GM12875 (cell line): ENCODE results near the gene APOD.

ENCODE experiments used
- H3K4me3 ChIP-seq: one replicate; pipeline ENCODE4 v1.5.1; 2011; ENCODE audit warnings: low read depth, low read length, control low read depth
- CTCF ChIP-seq: IDR thresholded peaks from 2 replicates; pipeline ENCODE4 v1.5.1; 2011; ENCODE audit warnings: low read depth, mild to moderate bottlenecking, control low read depth, inconsistent platforms, low read length, moderate library complexity, borderline replicate concordance; ENCODE audit not compliant: insufficient read depth

Gene APOD

GRCh38 chr3:195549931-195550519 lies 33.7 kb downstream of the APOD start:
- TF ChIP-seq CTCF = no peak
- H3K4me3 ChIP-seq = no peak overlapping the region

- TF ChIP-seq CTCF = no peak
- no peak overlapping the region for H3K4me3 ChIP-seq
Measured at GRCh38 chr3:195548987-195549386, 34.8 kb downstream of the APOD start.

DNA sequence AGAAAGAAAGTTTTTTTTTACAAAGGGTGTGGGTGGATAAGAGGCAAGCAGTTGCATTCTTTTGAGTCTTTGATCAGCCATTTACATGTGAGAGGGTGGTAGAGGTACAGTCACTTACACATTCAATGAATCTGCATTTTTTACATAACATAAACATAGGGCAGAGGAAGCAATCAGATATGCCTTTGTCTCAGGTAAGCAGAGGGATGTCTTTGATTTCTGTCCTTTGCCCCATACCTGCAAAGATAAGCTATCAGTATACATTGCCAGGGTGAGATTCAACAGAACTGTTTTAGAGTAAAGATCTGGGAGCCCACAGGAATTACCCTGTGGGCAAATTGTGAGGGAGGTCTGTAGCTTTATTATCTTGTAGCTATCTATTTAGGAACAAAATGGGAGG lies 35.2 kb downstream of the APOD start:
- TF ChIP-seq CTCF = no peak
- H3K4me3 ChIP-seq = no peak overlapping the region

GRCh38 chr3:195548006-195548405 lies 35.7 kb downstream of the APOD start:
- H3K4me3 ChIP-seq = no peak overlapping the region
- no peak for TF ChIP-seq CTCF

- no peak for TF ChIP-seq CTCF
- H3K4me3 ChIP-seq = no peak overlapping the region
Measured at GRCh38 chr3:195546130-195546560, 37.6 kb downstream of the APOD start.

DNA sequence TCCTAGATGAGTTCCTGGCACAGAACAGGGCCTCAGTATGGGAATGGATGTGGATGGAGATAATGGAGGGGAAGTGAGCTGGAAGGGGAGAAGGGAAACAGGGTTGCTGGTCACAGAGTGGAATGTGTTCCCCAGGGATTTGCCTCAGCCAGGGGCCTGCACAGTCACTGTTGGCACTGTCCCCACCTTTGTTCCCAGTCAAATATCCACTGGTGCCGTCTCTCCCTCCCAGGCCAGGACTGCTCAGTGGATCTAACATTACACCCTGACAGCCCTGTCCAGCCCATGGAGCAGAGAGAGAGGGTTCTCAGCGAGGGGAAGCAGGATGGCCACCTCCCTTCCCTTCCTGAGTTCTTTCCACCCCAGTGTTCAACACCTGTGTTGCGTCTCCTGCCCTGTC lies 39.1 kb downstream of the APOD start:
- no peak overlapping the region for H3K4me3 ChIP-seq
- no peak for TF ChIP-seq CTCF

DNA sequence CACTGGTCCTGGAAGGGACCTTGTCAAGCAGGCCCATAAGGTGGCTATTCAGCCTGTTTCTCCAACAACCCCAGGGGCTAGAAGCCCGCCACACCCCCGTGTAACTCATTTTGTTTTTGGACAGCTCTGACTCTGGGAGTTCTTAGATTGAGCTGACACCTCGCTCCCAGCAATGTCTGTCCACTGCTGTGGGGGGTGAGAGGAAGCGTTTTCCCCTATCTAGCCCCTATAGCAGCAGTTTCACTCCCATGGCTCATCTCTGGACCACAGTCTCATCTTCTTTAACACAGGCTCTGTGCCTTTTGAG lies 39.6 kb downstream of the APOD start:
- no peak for TF ChIP-seq CTCF
- no peak overlapping the region for H3K4me3 ChIP-seq
